Uterus (tissue), 2 donors: ENCODE results near the gene RHOBTB1.

Experiments used
- CTCF ChIP-seq, 4 experiments: fragments of 200-600 bp in 2 of 4; fragments of 450-650 bp in 2 of 4; sonication (generic) in 2 of 4; IDR thresholded peaks; one replicate each; pipeline ENCODE4 v1.5.1; 2016 to 2019; ENCODE audit warnings: antibody characterized with exemption in 4 of 4, mild to moderate bottlenecking in 2 of 4, moderate library complexity in 1 of 4
- POLR2A ChIP-seq, 2 donors: fragments of 450-650 bp; IDR thresholded peaks; one replicate each; pipeline ENCODE4 v1.6.1; 2016; ENCODE audit warnings: antibody characterized with exemption in 2 of 2, mild to moderate bottlenecking in 1 of 2, moderate library complexity in 1 of 2

- TF ChIP-seq CTCF (IDR thresholded peaks at IDR 0.05): no peak
- TF ChIP-seq POLR2A (IDR thresholded peaks at IDR 0.05): no peak
Observed at GRCh38 chr10:60944910-60945297, 919 bp upstream of the RHOBTB1 start.
